Measurements from ENCODE around the gene RCOR2. TPM values are rescaled to one million over a fixed set of nuclear protein-coding genes. Genes with fewer than 3 reads are reported as not detected.
A peak's percentile ranks its signal among the peaks of the same experiment; 100 is the strongest.

The RCOR2 gene
- polyA plus RNA-seq, 1 donor (not counting 4 experiments of a cell fraction or from before 2014, with no cell fraction given), result 0.46 TPM

GRCh38 chr11:63908631-63909401, 8.1 kb downstream of the RCOR2 start:
- FAIRE-seq, result no peak
- TF ChIP-seq EZH2 (IDR thresholded peaks at IDR 0.05; ENCODE audit: low read length) (no peak), CTCF (optimal IDR thresholded peaks at IDR 0.05 in 1 of 3, IDR thresholded peaks at IDR 0.05 in 1 of 3, conservative IDR thresholded peaks at IDR 0.05 in 1 of 3; ENCODE audit: extremely low read depth in 1 of 3, insufficient read depth in 2 of 3, low read length in 3 of 3) (no peak)
- H4K20me1 ChIP-seq (ENCODE audit: control insufficient read depth, extremely low read depth, insufficient read depth, low read length), result peaks cover 3% of the 10 kb centered on the region

GRCh38 chr11:63907808-63908530, 9.0 kb downstream of the RCOR2 start:
- dilution Hi-C loops (cut with MboI; ENCODE audit: extremely low pct_ligation_motif_present, low sequenced_read_pairs), result no loop called here
- no peak overlapping the region for H3K4me3 ChIP-seq (ENCODE audit: control insufficient read depth in 2 of 3, extremely low read depth in 1 of 3, insufficient read depth in 2 of 3, low read depth in 1 of 3, low read length in 3 of 3)
- H3K9me1 ChIP-seq (ENCODE audit: control insufficient read depth, extremely low read depth, insufficient read depth, low read length), result no peaks in the 10 kb centered on the region
- H4K20me1 ChIP-seq (ENCODE audit: control insufficient read depth, extremely low read depth, insufficient read depth, low read length), result peaks cover 3% of the 10 kb centered on the region
- no peak overlapping the region for H3K4me2 ChIP-seq (ENCODE audit: control insufficient read depth, extremely low read depth, insufficient read depth, low read depth, low read length)
- H3K27me3 ChIP-seq (ENCODE audit: control insufficient read depth, extremely low read depth, insufficient read depth, low read length), result no peaks in the 10 kb centered on the region
- no peaks in the 10 kb centered on the region for H3K4me1 ChIP-seq (ENCODE audit: control insufficient read depth, extremely low read depth, insufficient read depth, low read length)
- DNase-seq (ENCODE audit: low read depth, low spot score) (no peak), FAIRE-seq (no peak)
- H3K27ac ChIP-seq (ENCODE audit: control insufficient read depth, insufficient read depth, low read length), result no peak overlapping the region
- no peak overlapping the region for H2AFZ ChIP-seq (ENCODE audit: control insufficient read depth, low read length)
- peak in 1 of 3 experiments; percentile 5 for TF ChIP-seq CTCF (optimal IDR thresholded peaks at IDR 0.05 in 1 of 3, IDR thresholded peaks at IDR 0.05 in 1 of 3, conservative IDR thresholded peaks at IDR 0.05 in 1 of 3; ENCODE audit: extremely low read depth in 1 of 3, insufficient read depth in 2 of 3, low read length in 3 of 3)
- no peak for TF ChIP-seq EZH2 (IDR thresholded peaks at IDR 0.05; ENCODE audit: low read length)
- H3K9ac ChIP-seq (ENCODE audit: control insufficient read depth, extremely low read depth, insufficient read depth, low read length), result no peak overlapping the region
- H3K9me3 ChIP-seq (ENCODE audit: control insufficient read depth, low read depth, low read length), result no peaks in the 10 kb centered on the region
- peaks cover 26 to 39% of the 10 kb centered on the region in 2 experiments for H3K36me3 ChIP-seq (ENCODE audit: control insufficient read depth in 2 of 2, extremely low read depth in 1 of 2, insufficient read depth in 2 of 2, low read length in 2 of 2)
- H3K79me2 ChIP-seq (ENCODE audit: control insufficient read depth, insufficient read depth, low read length), result no peaks in the 10 kb centered on the region

More at GRCh38 chr11:63908631-63909401, 8.1 kb downstream of the RCOR2 start:
- dilution Hi-C loops (cut with MboI; ENCODE audit: extremely low pct_ligation_motif_present, low sequenced_read_pairs), result no loop called here
- Histone ChIP-seq H3K27ac (ENCODE audit: control insufficient read depth, insufficient read depth, low read length) (no peak overlapping the region), H3K36me3 (ENCODE audit: control insufficient read depth in 2 of 2, extremely low read depth in 1 of 2, insufficient read depth in 2 of 2, low read length in 2 of 2) (peaks cover 17 to 32% of the 10 kb centered on the region in 2 experiments), H3K9me1 (ENCODE audit: control insufficient read depth, extremely low read depth, insufficient read depth, low read length) (no peaks in the 10 kb centered on the region), H3K4me1 (ENCODE audit: control insufficient read depth, extremely low read depth, insufficient read depth, low read length) (no peaks in the 10 kb centered on the region), H3K9me3 (ENCODE audit: control insufficient read depth, low read depth, low read length) (no peaks in the 10 kb centered on the region), H3K79me2 (ENCODE audit: control insufficient read depth, insufficient read depth, low read length) (no peaks in the 10 kb centered on the region), H3K4me3 (ENCODE audit: control insufficient read depth in 2 of 3, extremely low read depth in 1 of 3, insufficient read depth in 2 of 3, low read depth in 1 of 3, low read length in 3 of 3) (no peak overlapping the region), H3K27me3 (ENCODE audit: control insufficient read depth, extremely low read depth, insufficient read depth, low read length) (no peaks in the 10 kb centered on the region), H2AFZ (ENCODE audit: control insufficient read depth, low read length) (no peak overlapping the region), H3K9ac (ENCODE audit: control insufficient read depth, extremely low read depth, insufficient read depth, low read length) (no peak overlapping the region), H3K4me2 (ENCODE audit: control insufficient read depth, extremely low read depth, insufficient read depth, low read depth, low read length) (no peak overlapping the region)
- DNase-seq (ENCODE audit: low read depth, low spot score), result no peak

All from keratinocyte (primary cell).